Posterior cingulate gyrus (tissue), 11 donors: ENCODE results near the gene CPEB1.

Experiments used
- DNase-seq, 10 donors: peaks; one replicate each; pipeline versions ENCODE4 v3.0.0 to v3.0.0-alpha.2; 2020 to 2021; ENCODE audit warnings: mixed read lengths in 3 of 10
- intact Hi-C: fragments of 100-400 bp; cut with DNase I; formaldehyde crosslinking; loops from one replicate; pipeline ENCODE4 v1.15.1; 2023

The CPEB1 gene

DNA sequence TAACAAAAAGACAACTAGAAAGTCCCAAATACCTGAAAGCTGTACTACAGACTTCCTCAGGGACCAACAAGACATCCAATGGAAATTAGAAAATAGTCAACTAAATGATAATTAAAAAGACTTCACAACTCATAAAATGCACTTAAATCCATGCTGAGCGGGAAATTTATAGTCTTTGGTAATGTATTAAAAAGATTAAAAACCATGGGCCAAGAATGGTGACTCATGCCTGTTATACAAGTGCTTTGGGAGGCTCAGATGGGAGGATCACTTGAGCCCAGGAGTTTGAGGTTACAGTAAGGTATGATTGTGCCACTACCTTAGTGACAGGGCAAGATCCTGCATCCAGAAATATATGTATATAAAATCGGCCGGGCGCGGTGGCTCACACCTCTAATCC, 45.0 kb downstream of the CPEB1 start:
- intact Hi-C loops = no loop called here

GRCh38 chr15:82599862-82600261, 47.3 kb downstream of the CPEB1 start:
- intact Hi-C loops = no loop called here

More for the DNA sequence above, 45.0 kb downstream of the CPEB1 start:
- DNase-seq = peak in 1 of 10 donors; percentile 42

GRCh38 chr15:82597815-82598214, 49.3 kb downstream of the CPEB1 start:
- intact Hi-C loops = no loop called here
- no peak for DNase-seq

More at GRCh38 chr15:82599862-82600261, 47.3 kb downstream of the CPEB1 start:
- no peak for DNase-seq

DNA sequence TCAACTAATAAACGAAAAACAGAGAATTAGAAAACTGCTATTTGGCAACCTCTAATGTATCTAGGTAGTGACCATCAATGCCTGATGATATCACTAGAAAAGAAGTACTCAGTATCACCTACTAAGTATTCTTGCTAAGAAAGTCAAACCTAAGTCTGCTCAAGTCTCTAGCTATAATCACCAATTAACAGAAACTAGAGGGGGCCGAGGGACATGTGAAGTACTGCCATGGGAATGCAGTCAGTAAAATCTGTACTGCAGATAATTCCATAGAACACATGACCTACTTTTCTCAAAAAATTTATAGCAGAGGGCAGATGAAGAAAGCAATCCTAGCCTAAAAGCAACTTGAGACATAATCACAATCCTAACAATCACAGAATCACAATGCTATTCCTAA, 51.4 kb downstream of the CPEB1 start:
- DNase-seq = no peak
- intact Hi-C loops = no loop called here

DNA sequence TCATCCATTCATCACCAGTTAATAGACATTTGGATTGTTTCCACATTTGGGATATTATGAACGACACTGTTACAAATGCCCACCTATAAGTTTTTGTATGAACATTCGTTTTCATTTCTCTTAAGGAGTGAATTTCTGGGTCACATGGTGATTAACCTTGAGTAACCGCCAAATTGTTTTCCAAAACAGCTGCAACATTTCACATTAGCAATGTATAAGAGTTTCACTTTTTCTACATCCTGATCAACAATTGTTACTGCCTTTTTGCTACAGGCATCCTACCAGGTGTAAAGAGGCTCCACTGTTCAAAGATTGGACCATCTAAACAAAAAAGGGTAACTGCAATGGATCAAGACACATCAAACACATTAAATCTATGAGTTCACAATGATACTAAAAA, 52.0 kb downstream of the CPEB1 start:
- DNase-seq = no peak
- intact Hi-C loops = no loop called here

GRCh38 chr15:82587805-82588204, 59.4 kb downstream of the CPEB1 start:
- intact Hi-C loops = no loop called here
- DNase-seq = no peak

DNA sequence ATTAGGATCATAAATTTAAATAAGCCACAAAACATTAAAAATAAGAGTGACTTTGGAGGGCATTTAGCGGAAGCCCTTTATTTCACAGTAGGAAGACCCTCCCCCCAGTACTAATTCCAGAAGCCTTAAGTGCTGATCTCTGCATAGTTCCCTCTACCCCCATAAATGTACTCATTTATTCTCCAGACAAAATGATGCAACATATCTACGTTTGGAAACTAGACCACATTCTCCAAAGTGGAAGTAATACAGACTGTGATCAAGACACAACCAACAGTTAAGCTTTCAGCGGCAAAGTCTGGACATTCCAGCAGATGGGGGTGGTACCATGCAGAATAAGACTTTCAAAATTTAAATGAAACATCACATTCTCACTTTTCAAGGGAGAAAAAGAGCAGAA, 62.1 kb downstream of the CPEB1 start:
- intact Hi-C loops = no loop called here
- DNase-seq = no peak

DNA sequence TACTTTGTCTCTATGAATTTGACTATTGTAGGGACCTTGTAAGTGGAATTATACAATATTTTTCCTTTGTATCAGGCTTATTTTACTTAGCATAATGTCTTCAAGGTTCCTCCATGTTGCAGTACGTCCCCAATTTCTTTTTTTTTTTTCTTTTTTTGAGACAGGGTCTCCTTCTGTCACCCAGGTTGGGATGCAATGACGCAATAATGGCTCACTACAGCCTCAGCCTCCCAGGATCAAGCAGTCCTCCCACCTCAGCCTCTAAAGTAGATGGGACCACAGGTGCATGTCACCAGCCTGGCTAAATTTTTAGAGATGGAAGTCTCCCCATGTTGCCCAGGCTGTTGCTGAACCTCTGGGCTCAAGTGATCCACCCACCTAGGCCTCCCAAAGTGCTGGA, 66.5 kb downstream of the CPEB1 start:
- intact Hi-C loops = no loop called here
- no peak for DNase-seq

GRCh38 chr15:82575335-82575734, 71.8 kb downstream of the CPEB1 start:
- intact Hi-C loops = no loop called here
- no peak for DNase-seq

DNA sequence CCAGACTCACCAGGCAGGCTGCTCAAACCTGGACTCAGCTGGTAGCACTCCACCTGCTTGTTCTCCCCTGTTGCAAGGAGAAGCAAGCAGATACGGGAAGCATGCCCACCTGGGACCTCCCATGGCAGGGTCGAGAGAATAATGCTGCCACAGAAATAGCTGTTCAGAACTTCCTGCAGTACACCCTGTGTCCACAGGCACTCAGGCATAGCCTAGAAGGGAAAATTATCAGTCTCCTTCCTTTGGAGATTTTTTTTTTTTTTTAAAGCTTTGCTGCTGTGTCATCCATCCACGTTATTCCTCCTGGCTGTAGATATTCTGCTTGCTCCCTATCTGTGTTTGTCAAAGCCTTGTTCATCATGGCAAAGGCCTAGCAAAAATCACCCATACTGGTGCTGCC, 74.2 kb downstream of the CPEB1 start:
- intact Hi-C loops = no loop called here

GRCh38 chr15:82572311-82572710, 74.9 kb downstream of the CPEB1 start:
- intact Hi-C loops = no loop called here
- peak in 6 of 10 donors; percentile 25 to 89 (median 60) for DNase-seq

More for the DNA sequence above, 74.2 kb downstream of the CPEB1 start:
- peak in 1 of 10 donors; percentile 70 for DNase-seq

GRCh38 chr15:82571722-82572222, 75.4 kb downstream of the CPEB1 start:
- intact Hi-C loops = loop anchor here (2.0 kb wide), 1 partner anchor 75 kb away; the partner anchor contains the start of gene CPEB1
- peak; percentile 76 to 98 (median 87) for DNase-seq

DNA sequence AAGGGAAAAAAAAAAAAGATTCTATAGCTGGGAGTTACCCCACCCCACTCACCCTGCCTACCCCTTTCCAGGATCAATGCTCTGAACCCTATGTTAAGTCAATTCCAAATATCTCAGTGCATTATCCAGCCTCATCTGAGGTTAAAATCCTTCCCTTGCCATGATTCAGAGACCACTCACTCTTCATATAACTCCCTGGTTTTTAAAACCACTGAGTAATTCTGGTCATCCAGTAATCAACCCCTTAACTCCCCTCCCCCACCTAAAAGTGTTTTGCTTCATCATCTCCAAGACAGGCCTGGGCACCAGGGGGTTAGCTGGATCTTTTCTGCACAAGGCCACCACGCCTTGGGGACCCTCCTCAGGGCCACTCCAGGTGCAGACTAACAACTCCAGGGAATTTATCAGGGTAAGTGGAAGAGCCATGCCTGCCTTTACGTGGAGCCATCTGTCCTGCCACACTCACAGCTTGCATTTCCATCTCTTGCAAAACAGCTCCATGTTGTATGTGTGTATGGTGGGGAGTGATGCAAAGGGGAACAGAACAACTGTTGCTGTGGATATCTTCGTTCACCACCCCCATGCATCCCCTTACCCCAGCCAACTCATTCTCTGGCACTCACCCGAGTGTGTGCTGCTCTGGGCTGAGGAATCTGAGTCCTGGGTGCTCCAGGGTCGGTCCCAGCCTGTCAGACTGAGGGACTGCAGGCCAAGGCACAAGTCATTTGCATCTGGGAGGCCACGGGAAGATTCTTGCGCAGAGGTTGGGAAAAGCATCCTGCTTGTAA, 76.2 kb downstream of the CPEB1 start:
- intact Hi-C loops = loop anchor here (2.0 kb wide), 1 partner anchor 76 kb away; the partner anchor contains the start of gene CPEB1
- peak in 3 of 10 donors; percentile 9 to 20 (median 10) for DNase-seq

GRCh38 chr15:82569834-82570233, 77.3 kb downstream of the CPEB1 start:
- no peak for DNase-seq
- intact Hi-C loops = loop anchor here (2.0 kb wide), 1 partner anchor 77 kb away; the partner anchor contains the start of gene CPEB1

GRCh38 chr15:82568986-82569385, 78.2 kb downstream of the CPEB1 start:
- intact Hi-C loops = no loop called here
- DNase-seq = peak in 9 of 10 donors; percentile 27 to 92 (median 62)

DNA sequence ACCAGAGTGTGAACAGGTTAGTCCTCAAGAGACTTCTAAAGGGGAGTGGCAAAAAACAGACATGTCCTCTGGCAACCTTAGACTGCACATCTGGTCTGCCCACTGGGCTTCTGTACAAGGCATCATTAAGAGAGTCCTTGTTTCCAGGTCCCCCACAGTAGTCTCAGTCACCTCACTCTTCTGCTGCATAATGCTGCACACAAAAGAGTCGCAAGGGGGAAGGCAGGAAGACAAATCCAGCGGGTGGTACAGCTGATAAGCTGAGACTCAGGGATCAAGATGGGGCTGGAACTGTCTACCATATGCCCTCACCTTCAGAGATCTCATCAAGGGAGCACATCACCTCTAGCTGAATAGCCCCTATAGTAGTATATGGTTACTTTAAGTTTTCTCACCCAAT, 79.5 kb downstream of the CPEB1 start:
- no peak for DNase-seq

DNA sequence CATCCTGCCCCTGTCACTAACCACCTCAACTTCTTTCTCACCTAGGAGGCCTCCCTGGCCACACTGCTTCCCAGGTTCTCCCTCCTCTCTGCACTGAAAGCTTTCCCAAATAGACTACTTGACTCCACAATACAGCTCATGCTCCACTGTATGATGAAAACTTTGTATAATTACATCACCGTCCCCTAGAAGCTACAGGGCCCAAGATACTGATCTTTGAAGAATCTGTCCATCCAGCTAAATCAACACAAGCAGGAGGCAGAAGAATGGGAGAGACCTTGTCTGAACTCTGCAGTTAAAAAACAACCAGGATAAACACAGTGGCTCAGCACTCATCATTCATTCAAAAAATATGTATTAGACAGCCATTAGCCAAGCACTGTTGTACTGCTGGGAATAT, 80.5 kb downstream of the CPEB1 start:
- intact Hi-C loops = no loop called here
- no peak for DNase-seq

More for the DNA sequence above, 79.5 kb downstream of the CPEB1 start:
- intact Hi-C loops = no loop called here

DNA sequence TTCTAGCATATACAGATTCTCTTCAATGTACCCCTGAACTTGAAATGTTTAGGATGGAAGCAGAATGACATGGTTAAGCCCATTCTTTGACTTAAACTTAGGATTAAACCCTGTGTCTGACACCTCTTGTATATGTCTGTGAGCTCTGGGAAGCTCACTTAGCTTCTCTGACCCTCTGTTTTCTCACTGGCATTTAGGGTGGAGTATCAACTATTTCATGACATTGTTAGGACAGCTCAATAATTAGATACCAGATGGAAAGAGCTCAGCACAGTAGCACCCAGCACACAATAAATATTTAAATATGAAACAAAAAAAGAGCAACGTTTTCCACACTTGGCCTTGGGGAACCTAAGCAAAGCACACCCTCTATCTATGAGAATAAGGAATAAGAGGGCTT, 88.7 kb downstream of the CPEB1 start:
- DNase-seq = no peak
- intact Hi-C loops = no loop called here

- intact Hi-C loops = no loop called here
- no peak for DNase-seq
Measured at GRCh38 chr15:82556315-82557035, 90.7 kb downstream of the CPEB1 start.

- DNase-seq = no peak
- intact Hi-C loops = no loop called here
Measured at GRCh38 chr15:82554849-82555248, 92.3 kb downstream of the CPEB1 start.

GRCh38 chr15:82554351-82554750, 92.8 kb downstream of the CPEB1 start:
- no peak for DNase-seq
- intact Hi-C loops = no loop called here
